Measurements from ENCODE around the gene IREB2.
"Not testable (repeated sequence)": the region's sequence is repeated elsewhere in the genome, so short reads cannot be mapped to it uniquely, and the experiment has no call there.

IREB2 gene

DNA sequence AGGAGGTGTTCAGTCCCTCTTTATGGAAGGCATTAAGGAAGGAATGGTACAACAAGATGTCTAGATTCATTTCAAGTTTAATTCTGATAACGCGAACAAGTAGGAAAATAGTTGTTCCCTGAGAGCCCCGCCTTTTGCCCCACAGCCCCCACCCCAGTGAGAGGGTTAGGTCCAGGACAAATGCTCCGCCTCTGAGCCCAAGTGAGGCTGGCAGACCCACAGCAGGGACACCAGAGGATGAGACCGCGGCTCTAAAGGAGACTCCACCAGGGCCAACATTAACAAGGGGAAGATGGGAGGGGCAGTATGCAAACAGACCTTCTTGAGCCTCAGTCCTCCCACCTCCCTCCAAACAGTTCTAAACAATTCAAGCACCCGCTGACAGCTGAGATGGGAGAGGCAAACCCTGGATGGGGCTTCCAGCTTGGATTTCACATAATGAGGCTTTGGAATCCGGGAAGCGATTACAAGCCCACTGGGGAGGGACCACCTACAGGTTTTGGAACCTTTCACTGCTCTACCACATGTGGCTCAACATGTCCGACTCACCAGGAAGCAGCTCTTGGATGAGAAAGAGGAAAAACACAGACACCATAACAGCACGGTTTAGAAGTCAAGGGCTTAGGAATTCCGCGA lies 42.9 kb upstream of the IREB2 start:
- Histone ChIP-seq H3K9me3 (ENCODE audit: control insufficient read depth, insufficient read depth, low read depth, low read length) (no peaks in the 10 kb centered on the region), H3K27ac (ENCODE audit: low read depth, low read length) (peak overlapping the region; percentile 17; the same call in 1 of the 2 replicates), H3K36me3 (ENCODE audit: control insufficient read depth, insufficient read depth, low read length) (no peaks in the 10 kb centered on the region), H3K27me3 (ENCODE audit: control insufficient read depth, insufficient read depth, low read length) (no peaks in the 10 kb centered on the region), H3K4me1 (ENCODE audit: control insufficient read depth, insufficient read depth, low read length) (peaks cover 50% of the 10 kb centered on the region), H3K4me3 (ENCODE audit: low read depth, low read length) (peak overlapping the region; percentile 0; the same call in 1 of the 2 replicates), H3K9ac (ENCODE audit: low read length) (peak overlapping the region; percentile 40)

DNA sequence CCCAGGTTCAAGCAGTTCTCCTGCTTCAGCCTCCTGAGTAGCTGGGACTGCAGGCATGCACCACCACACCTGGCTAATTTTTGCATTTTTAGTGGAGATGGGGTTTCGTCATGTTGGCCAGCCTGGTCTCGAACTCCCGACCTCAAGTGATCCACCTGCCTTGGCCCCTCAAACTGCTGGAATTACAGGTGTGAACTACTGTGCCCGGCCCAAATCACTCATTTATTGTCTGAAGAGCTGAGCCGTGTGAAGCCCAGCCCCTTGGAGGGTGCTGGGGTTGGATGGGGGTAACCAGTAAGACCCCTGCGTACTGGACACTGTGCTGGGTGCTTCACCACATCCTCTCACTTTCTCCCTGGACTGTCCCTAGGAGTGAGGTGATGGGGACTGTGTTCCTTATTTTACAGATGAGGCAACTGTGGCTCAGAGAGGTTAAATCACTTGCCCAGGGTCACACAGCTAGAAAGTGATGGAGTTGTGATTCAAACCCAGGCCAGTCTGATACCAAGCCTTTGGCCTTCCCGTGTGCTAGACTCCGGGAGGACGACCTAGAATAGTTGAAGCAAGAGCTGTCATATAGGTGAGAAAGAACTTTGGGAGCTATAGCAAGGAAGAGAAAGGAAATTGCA lies 41.7 kb upstream of the IREB2 start:
- Histone ChIP-seq H3K27ac (ENCODE audit: low read depth, low read length) (no peak overlapping the region), H3K4me1 (ENCODE audit: control insufficient read depth, insufficient read depth, low read length) (peaks cover 50% of the 10 kb centered on the region), H3K9ac (ENCODE audit: low read length) (no peak overlapping the region), H3K36me3 (ENCODE audit: control insufficient read depth, insufficient read depth, low read length) (no peaks in the 10 kb centered on the region), H3K9me3 (ENCODE audit: control insufficient read depth, insufficient read depth, low read depth, low read length) (no peaks in the 10 kb centered on the region), H3K27me3 (ENCODE audit: control insufficient read depth, insufficient read depth, low read length) (no peaks in the 10 kb centered on the region), H3K4me3 (ENCODE audit: low read depth, low read length) (no peak overlapping the region)

DNA sequence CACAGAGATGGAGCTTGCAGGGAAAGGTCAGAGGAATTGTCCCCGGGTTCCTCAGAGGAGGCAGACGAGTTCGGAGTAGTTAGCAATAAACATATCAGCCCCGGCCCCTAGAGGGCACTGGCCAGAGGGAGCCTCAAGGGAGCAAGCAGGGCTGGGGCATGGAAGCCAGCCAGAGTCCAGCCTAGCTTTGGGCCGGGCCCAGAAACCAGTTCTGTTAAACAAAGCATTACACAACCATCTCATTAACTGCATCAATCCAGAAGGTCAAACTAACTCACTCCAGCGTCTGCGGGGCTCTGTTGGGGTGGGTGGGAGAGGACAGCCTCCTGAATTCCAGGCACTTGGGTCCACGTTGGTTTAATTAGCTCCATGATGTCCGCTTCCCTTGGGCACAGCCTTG lies 41.0 kb upstream of the IREB2 start:
- H3K4me1 ChIP-seq (ENCODE audit: control insufficient read depth, insufficient read depth, low read length) = peaks cover 50% of the 10 kb centered on the region
- no peak overlapping the region for H3K4me3 ChIP-seq (ENCODE audit: low read depth, low read length)
- H3K27me3 ChIP-seq (ENCODE audit: control insufficient read depth, insufficient read depth, low read length) = no peaks in the 10 kb centered on the region
- H3K27ac ChIP-seq (ENCODE audit: low read depth, low read length) = no peak overlapping the region
- H3K36me3 ChIP-seq (ENCODE audit: control insufficient read depth, insufficient read depth, low read length) = no peaks in the 10 kb centered on the region
- no peaks in the 10 kb centered on the region for H3K9me3 ChIP-seq (ENCODE audit: control insufficient read depth, insufficient read depth, low read depth, low read length)
- H3K9ac ChIP-seq (ENCODE audit: low read length) = no peak overlapping the region

DNA sequence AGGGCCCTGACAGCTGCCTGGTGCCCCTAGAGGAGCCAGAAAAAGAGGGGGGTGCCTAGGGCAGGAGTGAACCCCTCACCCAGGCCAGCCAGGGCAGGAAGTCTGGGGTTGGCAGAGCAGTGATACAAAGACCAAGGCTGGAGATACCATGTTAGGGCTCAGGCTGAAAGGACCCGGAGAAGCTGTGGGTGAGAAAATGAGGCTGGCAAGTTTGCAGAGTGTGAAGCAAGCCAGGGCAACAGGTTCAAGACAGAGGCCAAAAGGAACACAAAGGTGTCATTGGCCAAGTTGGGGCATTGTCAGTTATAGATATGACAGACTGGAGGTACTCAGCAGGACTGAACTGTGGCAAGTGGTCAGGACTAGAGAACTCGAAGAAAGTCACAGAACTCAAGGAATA lies 40.6 kb upstream of the IREB2 start:
- no peak overlapping the region for H3K4me3 ChIP-seq (ENCODE audit: low read depth, low read length)
- H3K27ac ChIP-seq (ENCODE audit: low read depth, low read length) = no peak overlapping the region
- H3K27me3 ChIP-seq (ENCODE audit: control insufficient read depth, insufficient read depth, low read length) = no peaks in the 10 kb centered on the region
- peaks cover 46% of the 10 kb centered on the region for H3K4me1 ChIP-seq (ENCODE audit: control insufficient read depth, insufficient read depth, low read length)
- H3K9ac ChIP-seq (ENCODE audit: low read length) = no peak overlapping the region
- no peaks in the 10 kb centered on the region for H3K36me3 ChIP-seq (ENCODE audit: control insufficient read depth, insufficient read depth, low read length)
- H3K9me3 ChIP-seq (ENCODE audit: control insufficient read depth, insufficient read depth, low read depth, low read length) = no peaks in the 10 kb centered on the region

DNA sequence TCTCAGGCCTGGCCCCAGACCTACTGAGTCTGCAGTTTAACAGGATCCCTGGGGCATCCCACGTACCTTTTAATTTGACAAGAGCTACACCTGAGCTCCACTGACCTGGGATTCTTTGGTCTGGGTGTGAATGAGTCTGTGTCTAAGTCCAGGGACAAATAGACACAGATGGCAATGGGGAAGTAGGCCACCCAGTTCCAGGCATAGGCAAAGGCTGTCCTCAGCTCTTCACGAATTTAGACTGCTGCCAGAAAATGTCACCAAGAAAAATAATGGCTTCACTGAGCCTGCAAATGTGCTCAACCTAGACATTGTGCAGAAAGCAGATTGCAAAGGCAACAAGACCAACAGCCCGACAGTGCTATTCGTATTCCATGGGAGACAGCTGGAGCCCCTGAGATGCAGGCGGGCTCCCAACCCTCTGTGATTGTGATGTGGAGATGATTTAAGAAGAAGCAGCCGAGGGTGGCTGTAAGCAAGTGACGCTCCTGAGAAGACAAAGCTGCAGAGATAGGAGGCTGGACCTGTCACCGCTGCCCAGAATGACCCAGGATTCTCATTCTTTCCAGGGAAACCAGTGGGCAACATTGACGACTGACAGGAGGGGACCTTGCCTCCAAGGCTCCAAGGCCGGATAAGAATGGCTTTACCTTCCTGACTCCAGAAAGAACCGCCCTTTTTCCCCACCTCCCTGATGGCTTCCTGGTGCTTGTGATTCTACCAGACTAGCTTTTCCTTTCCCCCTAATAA lies 39.8 kb upstream of the IREB2 start:
- H3K4me3 ChIP-seq (ENCODE audit: low read depth, low read length) = no peak overlapping the region
- no peaks in the 10 kb centered on the region for H3K36me3 ChIP-seq (ENCODE audit: control insufficient read depth, insufficient read depth, low read length)
- no peak overlapping the region for H3K27ac ChIP-seq (ENCODE audit: low read depth, low read length)
- H3K9ac ChIP-seq (ENCODE audit: low read length) = no peak overlapping the region
- peaks cover 44% of the 10 kb centered on the region for H3K4me1 ChIP-seq (ENCODE audit: control insufficient read depth, insufficient read depth, low read length)
- H3K27me3 ChIP-seq (ENCODE audit: control insufficient read depth, insufficient read depth, low read length) = no peaks in the 10 kb centered on the region
- no peaks in the 10 kb centered on the region for H3K9me3 ChIP-seq (ENCODE audit: control insufficient read depth, insufficient read depth, low read depth, low read length)

DNA sequence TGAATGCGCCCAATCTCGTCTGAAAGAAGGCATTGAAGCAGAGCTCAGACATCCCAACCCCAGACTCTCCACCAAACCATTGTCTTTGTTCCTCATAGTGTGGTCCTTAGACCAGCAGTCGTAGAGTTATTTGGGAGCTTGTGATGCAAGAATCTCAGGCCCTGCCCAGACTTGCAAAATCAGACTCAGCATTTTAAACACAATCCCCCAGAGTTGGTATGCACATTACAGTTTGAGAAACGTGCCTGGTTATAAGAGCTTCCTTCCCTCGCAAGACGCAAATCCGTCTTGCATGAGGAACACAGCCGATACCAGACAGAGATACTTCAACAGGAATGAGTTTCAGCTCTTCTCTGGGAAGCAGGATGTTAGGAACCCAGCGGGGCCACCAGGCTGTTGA lies 38.9 kb upstream of the IREB2 start:
- Histone ChIP-seq H3K36me3 (ENCODE audit: control insufficient read depth, insufficient read depth, low read length) (no peaks in the 10 kb centered on the region), H3K9me3 (ENCODE audit: control insufficient read depth, insufficient read depth, low read depth, low read length) (no peaks in the 10 kb centered on the region), H3K4me3 (ENCODE audit: low read depth, low read length) (no peak overlapping the region), H3K9ac (ENCODE audit: low read length) (no peak overlapping the region), H3K27me3 (ENCODE audit: control insufficient read depth, insufficient read depth, low read length) (no peaks in the 10 kb centered on the region), H3K27ac (ENCODE audit: low read depth, low read length) (no peak overlapping the region), H3K4me1 (ENCODE audit: control insufficient read depth, insufficient read depth, low read length) (peaks cover 37% of the 10 kb centered on the region)

DNA sequence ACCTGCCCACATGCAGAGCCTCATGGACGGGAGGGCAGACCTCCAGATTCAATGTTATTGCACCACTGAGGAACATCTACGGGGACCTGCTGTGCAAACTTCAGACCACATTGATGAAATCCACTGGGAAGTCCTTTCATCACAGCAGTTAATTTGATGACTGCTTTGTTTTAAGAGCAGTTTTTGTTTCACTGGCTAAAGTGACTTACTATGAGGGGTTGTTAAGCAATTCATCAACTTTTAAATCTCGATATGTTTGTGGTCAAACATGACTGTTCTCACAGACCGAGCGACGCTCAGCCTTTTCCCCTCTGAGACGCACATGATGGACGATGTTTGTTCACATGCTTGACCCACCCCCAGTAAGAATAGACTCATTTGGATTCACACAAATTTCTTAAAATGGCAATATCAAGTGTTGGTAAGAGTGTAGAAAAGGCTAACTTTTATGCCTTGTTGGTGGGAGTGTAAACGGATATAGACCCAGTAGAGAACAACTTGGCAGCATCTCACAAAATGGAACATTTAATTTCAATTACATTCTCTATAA lies 35.9 kb upstream of the IREB2 start:
- no peaks in the 10 kb centered on the region; the same call in 1 of the 2 replicates for H3K27me3 ChIP-seq (ENCODE audit: control insufficient read depth, insufficient read depth, low read length)
- H3K36me3 ChIP-seq (ENCODE audit: control insufficient read depth, insufficient read depth, low read length) = no peaks in the 10 kb centered on the region
- H3K4me3 ChIP-seq (ENCODE audit: low read depth, low read length) = no peak overlapping the region
- no peaks in the 10 kb centered on the region for H3K9me3 ChIP-seq (ENCODE audit: control insufficient read depth, insufficient read depth, low read depth, low read length)
- peaks cover 27% of the 10 kb centered on the region for H3K4me1 ChIP-seq (ENCODE audit: control insufficient read depth, insufficient read depth, low read length)
- H3K9ac ChIP-seq (ENCODE audit: low read length) = no peak overlapping the region
- H3K27ac ChIP-seq (ENCODE audit: low read depth, low read length) = no peak overlapping the region

DNA sequence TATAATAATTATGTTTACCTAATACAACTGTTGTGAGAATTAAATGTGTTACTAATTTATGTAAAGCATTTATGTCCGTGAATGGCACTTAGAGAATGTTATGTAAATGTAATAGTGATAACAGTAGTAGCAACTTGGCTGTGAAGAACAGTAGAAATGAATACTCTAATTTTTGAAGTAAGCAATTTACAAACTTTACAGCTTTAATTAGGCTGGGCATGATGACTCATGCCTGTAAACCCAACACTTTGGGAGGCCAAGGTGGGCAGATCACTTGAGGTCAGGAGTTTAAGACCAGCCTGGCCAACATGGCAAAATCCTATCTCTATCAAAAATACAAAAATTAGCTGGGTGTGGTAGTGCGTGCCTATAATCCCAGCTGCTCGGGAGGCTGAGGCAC lies 33.9 kb upstream of the IREB2 start:
- H3K27ac ChIP-seq (ENCODE audit: low read depth, low read length) = no peak overlapping the region
- no peak overlapping the region for H3K4me3 ChIP-seq (ENCODE audit: low read depth, low read length)
- no peaks in the 10 kb centered on the region for H3K9me3 ChIP-seq (ENCODE audit: control insufficient read depth, insufficient read depth, low read depth, low read length)
- no peaks in the 10 kb centered on the region; the same call in 1 of the 2 replicates for H3K27me3 ChIP-seq (ENCODE audit: control insufficient read depth, insufficient read depth, low read length)
- H3K9ac ChIP-seq (ENCODE audit: low read length) = no peak overlapping the region
- H3K4me1 ChIP-seq (ENCODE audit: control insufficient read depth, insufficient read depth, low read length) = peaks cover 18% of the 10 kb centered on the region
- H3K36me3 ChIP-seq (ENCODE audit: control insufficient read depth, insufficient read depth, low read length) = no peaks in the 10 kb centered on the region

DNA sequence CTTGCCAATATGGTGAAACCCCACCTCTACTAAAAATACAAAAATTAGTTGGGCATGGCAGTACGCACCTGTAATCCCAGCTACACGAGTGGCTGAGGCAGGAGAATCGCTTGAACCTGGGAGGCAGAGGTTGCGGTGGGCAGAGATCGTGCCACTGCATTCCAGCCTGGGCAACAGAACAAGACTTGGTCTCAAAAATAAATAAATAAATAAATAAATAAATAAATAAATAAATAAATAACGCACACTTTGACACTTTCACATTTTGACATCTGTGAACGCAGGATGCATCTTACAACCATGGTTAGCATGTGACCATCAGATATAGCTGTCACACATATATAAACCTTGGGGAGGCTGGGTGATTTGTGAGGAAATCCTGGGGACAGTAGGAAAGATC lies 33.2 kb upstream of the IREB2 start:
- not testable (repeated sequence) for H3K27me3 ChIP-seq (ENCODE audit: control insufficient read depth, insufficient read depth, low read length); H3K9me3 ChIP-seq (ENCODE audit: control insufficient read depth, insufficient read depth, low read depth, low read length); H3K27ac ChIP-seq (ENCODE audit: low read depth, low read length); H3K4me3 ChIP-seq (ENCODE audit: low read depth, low read length); H3K36me3 ChIP-seq (ENCODE audit: control insufficient read depth, insufficient read depth, low read length); H3K9ac ChIP-seq (ENCODE audit: low read length)
- peaks cover 11% of the 10 kb centered on the region for H3K4me1 ChIP-seq (ENCODE audit: control insufficient read depth, insufficient read depth, low read length)

DNA sequence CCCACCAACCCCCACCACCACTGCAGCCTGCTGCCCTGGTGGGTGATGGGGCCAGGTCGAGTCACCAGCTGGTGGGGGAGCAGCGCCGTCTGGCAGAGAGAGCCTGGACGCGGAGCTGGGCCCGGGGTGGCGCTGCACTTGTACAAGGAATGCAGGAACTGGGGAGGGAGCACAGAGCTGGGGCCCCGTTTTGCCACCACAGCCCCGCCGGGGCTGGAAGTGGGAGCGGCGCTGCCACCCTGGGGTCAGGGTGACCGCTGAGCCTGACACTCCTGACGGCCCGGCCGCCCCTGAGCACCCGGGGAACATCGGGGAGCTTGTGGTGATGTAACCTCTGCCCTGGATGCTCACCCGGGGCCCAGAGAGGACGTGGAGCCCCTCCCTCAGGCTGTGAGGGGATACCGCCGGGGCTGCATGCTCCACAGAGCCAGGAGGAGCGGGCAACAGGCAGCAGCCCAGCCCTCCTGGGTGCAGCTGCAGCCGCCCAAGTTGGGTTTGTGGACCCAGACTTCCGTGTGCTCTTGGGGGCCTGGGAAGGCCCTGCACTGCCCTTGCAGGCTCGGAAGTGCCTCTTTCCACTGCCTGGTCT lies 32.6 kb upstream of the IREB2 start:
- Histone ChIP-seq H3K4me1 (ENCODE audit: control insufficient read depth, insufficient read depth, low read length) (peaks cover 10% of the 10 kb centered on the region), H3K27me3 (ENCODE audit: control insufficient read depth, insufficient read depth, low read length) (no peaks in the 10 kb centered on the region; the same call in 1 of the 2 replicates), H3K9me3 (ENCODE audit: control insufficient read depth, insufficient read depth, low read depth, low read length) (no peaks in the 10 kb centered on the region), H3K36me3 (ENCODE audit: control insufficient read depth, insufficient read depth, low read length) (no peaks in the 10 kb centered on the region), H3K4me3 (ENCODE audit: low read depth, low read length) (peak overlapping the region; percentile 42; the same call in 1 of the 2 replicates), H3K27ac (ENCODE audit: low read depth, low read length) (no peak overlapping the region), H3K9ac (ENCODE audit: low read length) (no peak overlapping the region)

Measured in HUES6 (cell line).